ENCODE results near the gene ACTR3C. TPM values are rescaled to one million over a fixed set of nuclear protein-coding genes. Genes with fewer than 3 reads are reported as not detected.

ACTR3C gene
- total RNA-seq, 1 experiment from 2014 or later = 2.2 TPM

- no peak overlapping the region for H2BK5ac ChIP-seq (ENCODE audit: insufficient read length, low read length)
- no CpG with 5 or more reads among the region's 5 CpGs for WGBS (ENCODE audit: extremely low coverage, insufficient read length, low lambda C conversion rate)
Observed at GRCh38 chr7:150346922-150347321, 23.6 kb upstream of the ACTR3C start.

More at GRCh38 chr7:150346922-150347321, 23.6 kb upstream of the ACTR3C start:
- Mint-ChIP-seq H3K9me3 (peaks cover 15 to 23% of the 10 kb centered on the region in 2 experiments), H3K27ac (no peak overlapping the region), H3K4me3 (no peak overlapping the region), H3K27me3 (ENCODE audit: low read depth) (peaks cover 42% of the 10 kb centered on the region), H3K4me1 (peaks cover 14 to 19% of the 10 kb centered on the region in 2 experiments), H3K36me3 (ENCODE audit: insufficient read depth in 1 of 3, low read depth in 3 of 3) (peaks cover 3 to 18% (median 12%) of the 10 kb centered on the region in 3 experiments)
- no peak for DNase-seq
- Histone ChIP-seq H4K5ac (ENCODE audit: insufficient read length, low read depth, low read length) (no peak overlapping the region), H3K4me1 (ENCODE audit: insufficient read depth, low read length) (no peaks in the 10 kb centered on the region), H4K91ac (ENCODE audit: insufficient read length, low read depth, low read length) (no peak overlapping the region), H3K14ac (ENCODE audit: insufficient read depth, low read length) (no peak overlapping the region), H3K9me3 (ENCODE audit: control insufficient read depth, low read depth, low read length) (peaks cover 7% of the 10 kb centered on the region), H2BK15ac (ENCODE audit: low read depth, low read length) (no peak overlapping the region), H3K56ac (ENCODE audit: insufficient read length, low read depth, low read length) (no peak overlapping the region), H3K79me1 (ENCODE audit: insufficient read depth, low read depth, low read length, poor library complexity, severe bottlenecking) (no peaks in the 10 kb centered on the region), H3K27me3 (ENCODE audit: insufficient read depth, low read length) (peaks cover 16% of the 10 kb centered on the region), H3K4ac (ENCODE audit: low read depth, low read length) (no peak overlapping the region), H3K4me2 (ENCODE audit: insufficient read depth, insufficient read length, low read length) (no peak overlapping the region), H3K18ac (ENCODE audit: insufficient read length, low read depth, low read length) (no peak overlapping the region), H3K27ac (ENCODE audit: insufficient read length, low read depth, low read length) (no peak overlapping the region), H2AFZ (ENCODE audit: low read length) (no peak overlapping the region), H2AK5ac (ENCODE audit: insufficient read length, low read length) (no peak overlapping the region), H3T11ph (ENCODE audit: low read length) (no peak overlapping the region), H2BK12ac (ENCODE audit: insufficient read length, low read depth, low read length) (no peak overlapping the region), H3K79me2 (ENCODE audit: insufficient read depth, low read length) (no peaks in the 10 kb centered on the region), H3K23ac (ENCODE audit: insufficient read length, low read depth, low read length) (no peak overlapping the region), H3K9ac (ENCODE audit: extremely low read depth, insufficient read length, low read length) (no peak overlapping the region), H2BK120ac (ENCODE audit: low read depth, low read length, poor library complexity, severe bottlenecking) (no peak overlapping the region), H2BK20ac (ENCODE audit: low read depth, low read length, poor library complexity, severe bottlenecking) (no peak overlapping the region), H4K20me1 (ENCODE audit: control insufficient read depth, insufficient read depth, insufficient read length) (no peaks in the 10 kb centered on the region), H3K23me2 (ENCODE audit: insufficient read length, low read depth, low read length, poor library complexity, severe bottlenecking) (no peaks in the 10 kb centered on the region), H4K8ac (replicated peaks; ENCODE audit: insufficient read length, low read depth, low read length) (no peak overlapping the region)
- no peak for TF ChIP-seq CTCF (conservative IDR thresholded peaks at IDR 0.05)

Data from H9 (cell line).